LNCAP (cell line): ENCODE measurements around the gene RHPN2.

Source experiments
- CTCF ChIP-seq: fragments of 450-650 bp; IDR thresholded peaks from 2 replicates; pipeline ENCODE4 v1.5.1; 2017; ENCODE audit warnings: mild to moderate bottlenecking

Gene RHPN2

GRCh38 chr19:32928806-32929205, 135.9 kb downstream of the RHPN2 start:
- no peak for TF ChIP-seq CTCF
